Natural killer cell (primary cell): ENCODE results near the gene GPAM. TPM values are rescaled to one million over a fixed set of nuclear protein-coding genes. Genes with fewer than 3 reads are reported as not detected.

Experiments
- ATAC-seq, 3 donors: fragments of 150-1000 bp in 2 of 3; fragments of 200-7000 bp in 1 of 3; cut with Tn5 transposase; 1 replicate in 1 of 3; 2 replicates in 2 of 3; pipeline ENCODE4 v1.10.0; 2021; ENCODE audit warnings: mild to moderate bottlenecking in 2 of 3, moderate library complexity in 2 of 3
- DNase-seq, 2 donors: peaks; one replicate each; pipeline versions ENCODE4 v3.0.0 to v3.0.0-alpha.2; 2013 to 2021; ENCODE audit warnings: mixed read lengths in 1 of 2
- H3K27ac ChIP-seq: one replicate; pipeline ENCODE4 v1.5.1; 2013; ENCODE audit warnings: mild to moderate bottlenecking, low read length
- H3K27me3 ChIP-seq: one replicate; pipeline ENCODE4 v1.6.1; 2013; ENCODE audit warnings: low read length; ENCODE audit not compliant: control insufficient read depth, insufficient read depth
- H3K36me3 ChIP-seq: one replicate; pipeline ENCODE4 v1.6.1; 2013; ENCODE audit warnings: low read length; ENCODE audit not compliant: control insufficient read depth, insufficient read depth
- H3K4me1 ChIP-seq: one replicate; pipeline ENCODE4 v1.6.1; 2013; ENCODE audit warnings: low read length; ENCODE audit not compliant: control insufficient read depth, insufficient read depth
- H3K4me3 ChIP-seq: one replicate; pipeline ENCODE4 v1.5.1; 2013; ENCODE audit warnings: low read length
- H3K9me3 ChIP-seq: one replicate; pipeline ENCODE4 v1.6.1; 2013; ENCODE audit warnings: low read length; ENCODE audit not compliant: control insufficient read depth, insufficient read depth
- H3K27ac Mint-ChIP-seq, 2 donors: one replicate each; pipeline ENCODE4 v1.8.0; 2022; ENCODE audit warnings: mild to moderate bottlenecking in 2 of 2, mixed read lengths in 2 of 2, moderate library complexity in 1 of 2
- H3K27me3 Mint-ChIP-seq, 2 donors: one replicate each; pipeline ENCODE4 v1.8.0; 2022; ENCODE audit warnings: low read depth in 2 of 2, mixed read lengths in 2 of 2
- H3K36me3 Mint-ChIP-seq: one replicate; pipeline ENCODE4 v1.8.0; 2022; ENCODE audit warnings: mixed read lengths
- H3K4me1 Mint-ChIP-seq, 2 donors: one replicate each; pipeline ENCODE4 v1.8.0; 2022; ENCODE audit warnings: mixed read lengths in 2 of 2
- H3K4me3 Mint-ChIP-seq: one replicate; pipeline ENCODE4 v1.8.0; 2022; ENCODE audit warnings: mild to moderate bottlenecking, moderate library complexity, mixed read lengths
- H3K9me3 Mint-ChIP-seq, 2 donors: one replicate each; pipeline ENCODE4 v1.8.0; 2022; ENCODE audit warnings: mixed read lengths in 2 of 2
- CTCF ChIP-seq: fragments of 200-600 bp; IDR thresholded peaks from one replicate; pipeline ENCODE4 v1.8.0; 2022; ENCODE audit warnings: antibody characterized with exemption
- WGBS: methylation state at CpG from one replicate; pipeline ENCODE4 v1.1.7; 2013; ENCODE audit warnings: missing lambda C conversion rate; ENCODE audit not compliant: insufficient coverage; 5-methylcytosine and 5-hydroxymethylcytosine counted together
- intact Hi-C: fragments of 100-400 bp; cut with micrococcal nuclease; formaldehyde crosslinking; loops from one replicate; pipeline ENCODE4 v1.14.2; 2022
- total RNA-seq, 4 donors: library from RNA; stranded (reverse); fragments of 120-200 nt in 1 of 4; gene quantifications; one replicate each; pipeline versions ENCODE4 v1.2.3 to v1.2.4, GENCODE V29; 2013 to 2022

Gene GPAM
- total RNA-seq, 3 donors from 2014 or later (not counting 1 experiment from before 2014, with no cell fraction given): 4.7 to 11.7 (median 6.1) TPM

DNA sequence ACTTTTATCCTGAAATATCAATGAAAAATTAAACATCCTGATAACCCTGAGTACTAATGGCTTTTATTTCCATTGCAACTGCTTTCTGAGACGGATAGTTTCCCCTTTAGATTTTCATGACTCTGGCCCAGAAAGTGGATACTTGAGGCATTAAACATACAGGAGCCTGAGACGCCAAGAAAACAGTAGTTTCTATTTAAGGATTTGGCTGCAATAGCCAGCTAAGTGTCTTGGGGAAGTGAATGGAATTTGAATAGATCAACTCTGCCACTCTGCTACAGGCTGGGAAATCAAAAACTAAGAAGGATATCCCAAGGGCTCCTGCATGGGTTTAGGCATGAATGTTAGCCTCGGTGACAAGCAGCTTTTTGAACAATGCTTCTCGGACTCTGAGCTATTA lies 24.7 kb upstream of the GPAM start:
- Histone ChIP-seq H3K27me3 (peaks cover 2% of the 10 kb centered on the region), H3K4me1 (no peaks in the 10 kb centered on the region), H3K4me3 (no peak overlapping the region), H3K27ac (no peak overlapping the region), H3K9me3 (no peaks in the 10 kb centered on the region), H3K36me3 (no peaks in the 10 kb centered on the region)
- intact Hi-C loops: no loop called here
- 74% methylated on average over 4 of the region's 4 CpGs for WGBS
- Mint-ChIP-seq H3K27ac (no peak overlapping the region), H3K4me1 (no peaks in the 10 kb centered on the region), H3K9me3 (no peaks in the 10 kb centered on the region), H3K4me3 (no peak overlapping the region), H3K27me3 (peaks cover 4 to 27% of the 10 kb centered on the region in 2 donors), H3K36me3 (no peaks in the 10 kb centered on the region)
- DNase-seq: no peak
- ATAC-seq: no peak
- TF ChIP-seq CTCF: no peak

DNA sequence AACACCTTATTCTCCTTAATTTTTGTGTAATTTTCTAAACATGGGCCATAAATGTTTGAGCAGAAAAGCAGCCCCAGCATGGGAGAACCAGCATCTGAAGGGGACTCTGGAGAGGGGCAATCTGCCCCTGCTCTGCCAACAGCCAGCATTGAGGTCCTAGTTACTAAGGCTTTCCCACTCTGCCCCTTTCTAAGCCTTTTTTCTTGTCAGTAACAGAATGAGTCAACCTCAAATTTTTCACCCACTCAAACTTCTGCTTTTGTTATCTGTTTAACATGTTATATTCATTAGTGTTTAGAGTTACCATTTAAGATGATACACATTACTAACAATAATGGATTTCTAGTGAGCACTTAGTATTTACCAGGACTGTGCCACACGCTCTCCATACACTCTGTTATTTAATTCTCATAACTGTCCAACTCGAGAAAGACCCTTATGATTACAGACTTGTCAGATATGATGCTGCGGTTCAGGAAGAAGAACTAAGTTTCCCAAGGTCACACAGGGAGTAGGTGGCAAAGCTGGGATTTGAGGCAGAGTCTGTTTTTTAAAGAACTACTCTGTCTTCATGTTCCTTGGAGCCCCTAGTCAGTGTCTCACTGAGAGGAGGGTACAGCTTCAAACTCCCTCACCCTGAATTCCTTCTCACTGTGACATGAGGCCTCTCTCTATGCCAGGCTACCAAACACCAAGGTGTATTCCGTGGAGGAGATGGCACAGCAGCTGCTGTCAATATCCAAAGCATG lies 19.9 kb upstream of the GPAM start:
- Histone ChIP-seq H3K4me3 (no peak overlapping the region), H3K27me3 (peaks cover 4% of the 10 kb centered on the region), H3K27ac (no peak overlapping the region), H3K9me3 (no peaks in the 10 kb centered on the region), H3K4me1 (no peaks in the 10 kb centered on the region), H3K36me3 (no peaks in the 10 kb centered on the region)
- intact Hi-C loops: no loop called here
- Mint-ChIP-seq H3K9me3 (no peaks in the 10 kb centered on the region), H3K36me3 (no peaks in the 10 kb centered on the region), H3K27ac (no peak overlapping the region), H3K27me3 (peaks cover 8 to 34% of the 10 kb centered on the region in 2 donors), H3K4me1 (no peaks in the 10 kb centered on the region), H3K4me3 (no peak overlapping the region)
- WGBS: 62% methylated on average over 4 of the region's 4 CpGs
- ATAC-seq (no peak), DNase-seq (no peak)
- TF ChIP-seq CTCF: no peak

- no peaks in the 10 kb centered on the region for H3K9me3 ChIP-seq
- H3K36me3 ChIP-seq: no peaks in the 10 kb centered on the region
- no peaks in the 10 kb centered on the region for H3K4me1 ChIP-seq
- Mint-ChIP-seq H3K4me3 (no peak overlapping the region), H3K36me3 (no peaks in the 10 kb centered on the region), H3K4me1 (no peaks in the 10 kb centered on the region), H3K27ac (no peak overlapping the region), H3K9me3 (no peaks in the 10 kb centered on the region), H3K27me3 (peaks cover 8 to 27% of the 10 kb centered on the region in 2 donors)
- no peak for TF ChIP-seq CTCF
- no peak overlapping the region for H3K4me3 ChIP-seq
- intact Hi-C loops: no loop called here
- 71% methylated on average over 6 of the region's 6 CpGs for WGBS
- H3K27ac ChIP-seq: peak overlapping the region; percentile 37
- peaks cover 4% of the 10 kb centered on the region for H3K27me3 ChIP-seq
- no peak for DNase-seq
- no peak for ATAC-seq
Measured at GRCh38 chr10:112202561-112203241, 19.1 kb upstream of the GPAM start.
